Neural progenitor cell (in vitro differentiated cells): ENCODE data around the gene TBC1D2B. TPM values are rescaled to one million over a fixed set of nuclear protein-coding genes. Genes with fewer than 3 reads are reported as not detected.

Experiments used
- DNase-seq: peaks from one replicate; pipeline ENCODE4 v3.0.0-alpha.2; 2016; ENCODE audit warnings: low spot score
- H2AFZ ChIP-seq: fragments of 200-600 bp; sonication (generic); replicated peaks from 2 replicates; pipeline ENCODE4 v1.6.1; 2016; ENCODE audit warnings: antibody characterized with exemption
- H3F3A ChIP-seq: fragments of 200-600 bp; sonication (generic); 2 replicates; pipeline ENCODE4 v1.6.1; 2016; ENCODE audit warnings: antibody characterized with exemption, low read depth
- H3K27ac ChIP-seq: fragments of 200-600 bp; sonication (generic); 2 replicates; pipeline ENCODE4 v1.5.1; 2016; ENCODE audit warnings: mild to moderate bottlenecking
- H3K27me3 ChIP-seq: fragments of 200-600 bp; sonication (generic); 2 replicates; pipeline ENCODE4 v1.6.1; 2016; ENCODE audit warnings: mild to moderate bottlenecking, moderate library complexity
- H3K36me3 ChIP-seq: fragments of 200-600 bp; sonication (generic); 2 replicates; pipeline ENCODE4 v1.5.1; 2016
- H3K4me1 ChIP-seq: fragments of 200-600 bp; sonication (generic); 2 replicates; pipeline ENCODE4 v1.6.1; 2016; ENCODE audit warnings: mixed run types
- H3K4me2 ChIP-seq: fragments of 200-600 bp; sonication (generic); 2 replicates; pipeline ENCODE4 v1.6.1; 2016
- H3K4me3 ChIP-seq: fragments of 200-600 bp; sonication (generic); 2 replicates; pipeline ENCODE4 v1.5.1; 2016
- H3K79me2 ChIP-seq: fragments of 200-600 bp; sonication (generic); 2 replicates; pipeline ENCODE4 v1.6.1; 2016; ENCODE audit warnings: low read depth
- H3K9ac ChIP-seq: fragments of 200-600 bp; sonication (generic); 2 replicates; pipeline ENCODE4 v1.6.1; 2016
- H3K9me3 ChIP-seq: fragments of 200-600 bp; sonication (generic); 2 replicates; pipeline ENCODE4 v1.5.1; 2016; ENCODE audit warnings: low read depth
- H4K20me1 ChIP-seq: fragments of 200-600 bp; sonication (generic); 2 replicates; pipeline ENCODE4 v1.6.1; 2016; ENCODE audit warnings: low read depth
- H3K27ac Mint-ChIP-seq: 3 replicates; pipeline ENCODE4 v1.8.0; 2021; ENCODE audit warnings: mixed read lengths
- H3K27me3 Mint-ChIP-seq: 2 replicates; pipeline ENCODE4 v1.8.0; 2022; ENCODE audit warnings: low read depth, mild to moderate bottlenecking, inconsistent platforms, moderate library complexity, mixed read lengths; ENCODE audit not compliant: insufficient read depth
- H3K36me3 Mint-ChIP-seq: 3 replicates; pipeline ENCODE4 v1.8.0; 2021; ENCODE audit warnings: mixed read lengths
- H3K4me1 Mint-ChIP-seq: 3 replicates; pipeline ENCODE4 v1.8.0; 2021; ENCODE audit warnings: mixed read lengths
- H3K4me3 Mint-ChIP-seq: 3 replicates; pipeline ENCODE4 v1.8.0; 2021; ENCODE audit warnings: mild to moderate bottlenecking, moderate library complexity, mixed read lengths
- H3K9me3 Mint-ChIP-seq: 3 replicates; pipeline ENCODE4 v1.8.0; 2020; ENCODE audit warnings: mixed read lengths
- EZH2 ChIP-seq: fragments of 200-600 bp; sonication (generic); IDR thresholded peaks from 2 replicates; pipeline ENCODE4 v1.6.1; 2017; ENCODE audit warnings: antibody characterized with exemption, mild to moderate bottlenecking, moderate library complexity
- EZH2phosphoT487 ChIP-seq: fragments of 200-600 bp; sonication (generic); IDR thresholded peaks from 2 replicates; pipeline ENCODE4 v1.6.1; 2017; ENCODE audit warnings: antibody characterized with exemption
- total RNA-seq: library from RNA; depleted of rRNA; stranded (reverse); fragments of >200 nt; gene quantifications from 2 replicates; pipeline ENCODE4 v1.2.3, GENCODE V29; 2015; ENCODE audit warnings: low replicate concordance
- TF ChIP-seq, protein P1 (sequence below): fragments of 200-600 bp; sonication (generic); IDR thresholded peaks from 2 replicates; pipeline ENCODE4 v1.5.1; 2017; ENCODE audit warnings: antibody characterized with exemption, mild to moderate bottlenecking

TBC1D2B gene
- total RNA-seq, 1 donor from 2014 or later: 11.7 TPM

DNA sequence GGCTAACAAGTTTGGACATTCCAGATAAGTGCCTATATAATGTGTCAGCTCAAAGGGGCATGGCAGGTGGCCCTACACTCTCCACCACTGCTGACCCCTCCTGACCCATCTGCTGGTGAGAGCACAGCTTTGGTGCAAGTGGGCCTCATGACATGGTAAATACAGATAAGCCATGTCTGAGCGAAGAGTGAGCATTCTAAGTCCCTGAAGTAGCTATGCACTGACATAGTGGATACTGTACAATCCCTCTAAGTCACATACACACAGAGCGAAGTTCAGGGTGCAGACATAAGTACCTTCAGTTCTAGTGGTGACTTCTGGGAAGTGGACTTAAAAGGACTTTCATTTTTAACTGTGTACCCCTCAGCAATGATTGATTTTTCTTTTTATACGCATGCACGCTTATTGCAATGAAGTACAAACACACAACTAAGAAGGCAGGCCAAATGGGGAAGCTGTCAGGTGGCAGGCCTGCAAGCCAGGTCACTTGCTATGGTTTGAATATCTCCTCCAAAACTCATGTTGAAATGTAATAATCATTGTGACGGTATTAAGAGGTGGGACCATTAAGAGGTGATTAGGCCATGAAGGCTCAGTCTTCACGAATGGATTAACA, 41.5 kb downstream of the TBC1D2B start:
- no peaks in the 10 kb centered on the region for H3K27me3 ChIP-seq
- H3K36me3 ChIP-seq: no peaks in the 10 kb centered on the region
- TF ChIP-seq EZH2phosphoT487 (no peak), EZH2 (no peak)
- TF ChIP-seq, protein P1, sequence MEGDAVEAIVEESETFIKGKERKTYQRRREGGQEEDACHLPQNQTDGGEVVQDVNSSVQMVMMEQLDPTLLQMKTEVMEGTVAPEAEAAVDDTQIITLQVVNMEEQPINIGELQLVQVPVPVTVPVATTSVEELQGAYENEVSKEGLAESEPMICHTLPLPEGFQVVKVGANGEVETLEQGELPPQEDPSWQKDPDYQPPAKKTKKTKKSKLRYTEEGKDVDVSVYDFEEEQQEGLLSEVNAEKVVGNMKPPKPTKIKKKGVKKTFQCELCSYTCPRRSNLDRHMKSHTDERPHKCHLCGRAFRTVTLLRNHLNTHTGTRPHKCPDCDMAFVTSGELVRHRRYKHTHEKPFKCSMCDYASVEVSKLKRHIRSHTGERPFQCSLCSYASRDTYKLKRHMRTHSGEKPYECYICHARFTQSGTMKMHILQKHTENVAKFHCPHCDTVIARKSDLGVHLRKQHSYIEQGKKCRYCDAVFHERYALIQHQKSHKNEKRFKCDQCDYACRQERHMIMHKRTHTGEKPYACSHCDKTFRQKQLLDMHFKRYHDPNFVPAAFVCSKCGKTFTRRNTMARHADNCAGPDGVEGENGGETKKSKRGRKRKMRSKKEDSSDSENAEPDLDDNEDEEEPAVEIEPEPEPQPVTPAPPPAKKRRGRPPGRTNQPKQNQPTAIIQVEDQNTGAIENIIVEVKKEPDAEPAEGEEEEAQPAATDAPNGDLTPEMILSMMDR: no peak
- H3K79me2 ChIP-seq: no peaks in the 10 kb centered on the region
- DNase-seq: no peak
- H3K4me2 ChIP-seq: no peak overlapping the region
- peaks cover 11% of the 10 kb centered on the region for H3K4me1 Mint-ChIP-seq
- H3K9ac ChIP-seq: no peak overlapping the region
- no peaks in the 10 kb centered on the region for H3K36me3 Mint-ChIP-seq
- H3K9me3 ChIP-seq: no peaks in the 10 kb centered on the region
- H2AFZ ChIP-seq: no peak overlapping the region
- H3K4me1 ChIP-seq: no peaks in the 10 kb centered on the region
- H3K27me3 Mint-ChIP-seq: peaks cover 3% of the 10 kb centered on the region
- H3K4me3 Mint-ChIP-seq: no peak overlapping the region
- H3K27ac ChIP-seq: no peak overlapping the region
- no peak overlapping the region for H3K27ac Mint-ChIP-seq
- peaks cover 3% of the 10 kb centered on the region for H4K20me1 ChIP-seq
- no peak overlapping the region for H3K4me3 ChIP-seq
- no peaks in the 10 kb centered on the region for H3F3A ChIP-seq
- H3K9me3 Mint-ChIP-seq: no peaks in the 10 kb centered on the region

DNA sequence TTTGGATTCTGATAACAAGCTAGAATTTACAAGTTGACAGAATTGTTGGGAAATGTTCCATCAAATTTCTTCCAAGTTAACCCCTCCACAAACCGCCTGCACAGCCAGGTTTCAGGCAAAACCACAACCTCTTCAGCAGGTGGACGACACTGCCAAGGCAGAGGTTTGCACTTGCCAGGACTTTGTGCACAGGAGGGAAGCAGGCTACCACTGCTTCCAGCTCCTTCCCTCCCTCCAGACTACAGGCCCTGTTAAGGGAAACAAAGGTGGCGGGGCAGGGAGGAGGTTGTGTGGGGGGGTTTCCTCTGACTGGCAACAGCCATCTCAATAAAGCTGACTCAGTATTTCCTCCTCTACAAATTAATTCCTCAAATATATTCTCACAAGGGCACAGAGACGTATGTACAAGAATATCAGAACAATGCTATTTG, 42.2 kb downstream of the TBC1D2B start:
- H3K36me3 Mint-ChIP-seq: no peaks in the 10 kb centered on the region
- H4K20me1 ChIP-seq: peaks cover 3% of the 10 kb centered on the region
- no peak overlapping the region for H3K27ac Mint-ChIP-seq
- H3K27me3 ChIP-seq: no peaks in the 10 kb centered on the region
- H2AFZ ChIP-seq: no peak overlapping the region
- no peaks in the 10 kb centered on the region for H3K9me3 Mint-ChIP-seq
- H3K4me1 Mint-ChIP-seq: peaks cover 11% of the 10 kb centered on the region
- H3K4me2 ChIP-seq: no peak overlapping the region
- H3K9me3 ChIP-seq: no peaks in the 10 kb centered on the region
- no peak overlapping the region for H3K27ac ChIP-seq
- H3K36me3 ChIP-seq: no peaks in the 10 kb centered on the region
- H3K4me1 ChIP-seq: no peaks in the 10 kb centered on the region
- peaks cover 3% of the 10 kb centered on the region for H3K27me3 Mint-ChIP-seq
- no peaks in the 10 kb centered on the region for H3K79me2 ChIP-seq
- H3K4me3 Mint-ChIP-seq: no peak overlapping the region
- H3K4me3 ChIP-seq: no peak overlapping the region
- TF ChIP-seq, protein P1: no peak
- TF ChIP-seq EZH2phosphoT487: no peak
- no peak overlapping the region for H3K9ac ChIP-seq
- no peak for DNase-seq
- no peaks in the 10 kb centered on the region for H3F3A ChIP-seq

DNA sequence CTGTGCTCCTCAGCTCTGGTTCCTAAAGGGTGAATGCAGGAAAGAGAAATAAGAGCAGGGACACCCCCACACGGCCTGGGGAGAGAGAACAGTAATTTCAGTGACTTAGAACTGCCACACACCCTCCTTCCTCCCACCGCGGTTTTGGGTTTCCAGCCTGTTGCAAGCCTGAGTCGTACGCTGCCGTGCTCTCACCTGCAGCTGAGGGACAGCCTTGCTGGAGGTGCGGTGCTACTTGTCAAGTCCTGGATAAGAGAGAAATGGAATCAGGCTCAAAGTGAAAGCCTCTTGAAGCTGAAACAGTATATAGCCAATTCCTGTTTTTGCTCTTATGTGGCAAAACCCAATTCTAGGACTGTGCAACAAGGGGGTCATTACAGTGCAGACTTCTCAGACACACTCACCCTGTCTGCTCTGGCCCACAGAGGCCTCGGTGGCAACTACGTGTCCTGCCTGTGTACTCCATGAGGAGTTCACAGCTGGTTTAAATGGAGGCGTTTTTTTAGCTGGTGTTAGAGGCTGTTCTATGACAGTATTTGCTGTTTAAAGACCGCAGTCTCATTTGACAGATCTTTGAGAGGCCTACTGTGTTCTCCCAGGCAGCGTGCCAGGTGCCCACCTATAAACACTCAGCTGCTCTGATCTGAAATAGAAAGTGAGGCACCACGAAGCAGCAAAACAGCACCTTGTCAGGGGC, 42.9 kb downstream of the TBC1D2B start:
- Mint-ChIP-seq H3K27ac (no peak overlapping the region), H3K27me3 (peaks cover 3% of the 10 kb centered on the region), H3K4me3 (no peak overlapping the region), H3K9me3 (no peaks in the 10 kb centered on the region), H3K4me1 (peaks cover 11% of the 10 kb centered on the region), H3K36me3 (no peaks in the 10 kb centered on the region)
- Histone ChIP-seq H3K4me1 (no peaks in the 10 kb centered on the region), H3K36me3 (no peaks in the 10 kb centered on the region), H3K27ac (no peak overlapping the region), H3K4me2 (no peak overlapping the region), H3K9ac (no peak overlapping the region), H3F3A (no peaks in the 10 kb centered on the region), H3K27me3 (no peaks in the 10 kb centered on the region), H3K9me3 (no peaks in the 10 kb centered on the region), H3K4me3 (no peak overlapping the region), H4K20me1 (peaks cover 3% of the 10 kb centered on the region), H2AFZ (no peak overlapping the region), H3K79me2 (no peaks in the 10 kb centered on the region)
- TF ChIP-seq, protein P1: no peak
- no peak for TF ChIP-seq EZH2phosphoT487
- no peak for DNase-seq
